NK-92 treated with Interleukin-12 subunit alpha and Interleukin-12 subunit beta, amount 100 ng/mL, for 24 hours (cell line): ENCODE data around the gene FAM107B.
"Not testable (repeated sequence)": the region's sequence is repeated elsewhere in the genome, so short reads cannot be mapped to it uniquely, and the experiment has no call there.

Experiments
- DNase-seq: peaks from one replicate; lab custom pipeline; 2025; lab: John Stamatoyannopoulos, UW

Gene FAM107B

DNA sequence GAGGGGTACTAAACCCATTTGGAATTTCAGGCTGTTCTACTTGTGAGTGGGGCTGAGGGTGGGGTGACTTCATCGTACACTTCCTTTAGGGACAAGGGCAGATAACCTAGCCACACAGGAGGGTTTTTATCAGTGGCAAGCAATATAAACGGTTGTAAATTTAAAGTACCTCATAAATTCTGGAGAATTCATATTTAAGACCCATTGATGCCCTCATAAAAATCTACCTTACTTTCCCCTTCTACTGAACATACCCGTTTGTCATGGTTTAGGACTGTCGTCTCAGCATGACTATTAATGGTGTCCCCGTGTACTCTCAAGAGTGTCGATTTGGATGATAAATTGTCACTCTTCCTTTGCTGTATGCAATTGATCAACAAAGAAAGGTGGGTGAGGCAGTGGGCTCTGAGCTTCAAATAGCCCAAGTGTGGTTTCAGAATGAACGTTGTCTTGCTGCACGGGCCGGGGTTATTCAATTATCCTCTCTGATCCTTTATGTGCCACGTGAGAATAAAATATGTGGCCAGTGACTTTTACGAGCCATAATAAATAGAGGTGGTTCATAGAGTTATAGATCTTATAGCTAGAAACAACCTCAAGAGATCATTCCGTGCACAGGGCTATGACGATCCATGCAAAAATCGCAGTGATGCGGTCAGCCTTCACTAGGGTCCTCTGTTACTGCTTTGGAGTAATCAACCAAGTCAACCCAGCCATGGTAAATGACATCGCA is 82.2 kb downstream of the FAM107B start:
- no peak for DNase-seq

- no peak for DNase-seq
These were observed 83.3 kb downstream of the FAM107B start for GRCh38 chr10:14691359-14691758.

DNA sequence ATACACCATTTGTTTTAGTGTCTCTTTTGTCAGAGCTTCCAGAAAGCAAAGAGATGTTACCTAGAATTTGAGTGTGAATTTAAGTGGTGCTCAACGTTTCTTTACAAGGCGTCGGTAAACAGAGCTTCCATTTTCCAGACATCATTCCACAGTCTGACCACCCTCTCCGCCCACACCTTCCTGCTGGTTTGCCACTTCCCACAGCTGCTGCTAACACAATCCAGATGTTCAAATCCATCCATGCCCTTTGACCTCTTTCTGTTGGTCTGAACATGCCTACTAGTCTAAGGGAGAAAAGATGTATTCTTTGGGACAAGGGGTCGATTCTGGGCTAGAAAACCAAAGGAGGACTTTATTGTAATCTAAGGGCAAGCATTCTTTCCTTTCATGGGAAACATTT is 86.1 kb downstream of the FAM107B start:
- DNase-seq: no peak

DNA sequence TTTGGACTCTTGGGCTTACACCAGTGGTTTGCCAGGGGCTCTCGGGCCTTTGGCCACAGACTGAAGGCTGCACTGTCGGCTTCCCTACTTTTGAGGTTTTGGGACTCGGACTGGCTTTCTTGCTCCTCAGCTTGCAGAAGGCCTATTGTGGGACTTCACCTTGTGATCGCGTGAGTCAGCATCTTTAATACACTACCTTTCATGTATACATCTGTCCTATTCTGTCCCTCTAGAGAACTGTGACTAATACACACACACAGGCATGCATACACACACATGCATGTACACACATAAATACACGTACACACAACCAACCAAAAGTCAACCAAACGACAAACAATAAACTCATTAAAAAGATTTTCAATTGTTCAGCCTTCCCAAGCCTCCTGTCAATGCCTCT is 86.5 kb downstream of the FAM107B start:
- not testable (repeated sequence) for DNase-seq

DNA sequence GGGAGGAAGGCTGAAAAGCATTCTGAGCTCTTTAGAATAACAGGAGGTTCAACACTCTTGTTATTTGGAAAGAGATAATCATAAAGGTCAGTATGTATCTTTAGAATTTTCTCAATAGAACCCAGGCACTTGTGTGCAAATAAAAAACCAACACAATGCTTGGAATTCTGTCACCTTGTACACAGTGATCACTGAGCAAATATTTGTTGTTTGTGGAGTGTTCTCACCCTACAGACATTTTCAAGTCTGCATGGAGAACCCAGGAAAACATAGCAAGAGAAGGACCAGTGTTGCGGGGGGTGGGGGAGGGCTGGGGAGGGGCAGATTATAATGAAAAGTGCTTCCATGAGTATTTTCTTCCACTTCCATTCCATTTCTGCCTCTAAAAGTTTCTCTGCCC is 87.4 kb downstream of the FAM107B start:
- no peak for DNase-seq

DNA sequence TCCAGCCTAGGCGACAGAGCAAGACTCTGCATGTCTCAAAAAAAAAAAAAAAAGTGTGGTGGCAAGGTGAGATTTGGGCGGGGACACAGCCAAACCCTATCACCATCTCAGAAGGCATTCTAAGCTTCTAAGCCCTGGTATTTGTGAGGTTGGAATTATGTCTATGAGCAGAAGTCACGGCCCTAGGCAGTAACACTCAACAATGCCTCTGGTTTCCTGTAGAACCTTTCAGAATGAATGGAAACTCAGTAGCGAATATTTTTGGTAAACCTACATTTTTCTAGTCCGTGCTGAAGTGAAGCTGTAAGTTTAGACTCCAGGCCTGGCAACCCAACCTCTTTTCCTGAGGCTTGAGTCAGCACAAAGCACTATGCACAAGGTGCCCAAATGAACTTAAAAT is 88.3 kb downstream of the FAM107B start:
- DNase-seq: no peak

GRCh38 chr10:14684354-14684753 is 90.3 kb downstream of the FAM107B start:
- DNase-seq: no peak

DNA sequence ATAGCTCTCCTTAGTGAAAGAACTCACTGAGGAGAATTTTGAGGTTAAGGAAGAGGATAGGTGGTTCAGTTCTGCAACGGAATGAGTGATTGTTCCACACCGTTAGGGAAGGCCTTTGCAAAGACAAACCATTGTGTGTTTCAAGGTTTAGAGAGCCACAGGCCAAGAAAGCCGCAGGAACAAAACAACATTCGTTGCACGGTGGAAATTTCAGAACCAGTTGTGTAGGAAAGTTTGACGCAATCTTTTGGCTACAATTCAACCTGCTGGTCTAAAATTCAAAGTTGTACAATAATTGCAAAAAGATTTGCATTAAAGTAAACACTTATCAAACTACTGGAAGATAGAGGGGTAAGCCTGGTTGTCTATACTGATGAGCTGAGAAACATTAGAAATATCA is 91.4 kb downstream of the FAM107B start:
- DNase-seq: no peak

DNA sequence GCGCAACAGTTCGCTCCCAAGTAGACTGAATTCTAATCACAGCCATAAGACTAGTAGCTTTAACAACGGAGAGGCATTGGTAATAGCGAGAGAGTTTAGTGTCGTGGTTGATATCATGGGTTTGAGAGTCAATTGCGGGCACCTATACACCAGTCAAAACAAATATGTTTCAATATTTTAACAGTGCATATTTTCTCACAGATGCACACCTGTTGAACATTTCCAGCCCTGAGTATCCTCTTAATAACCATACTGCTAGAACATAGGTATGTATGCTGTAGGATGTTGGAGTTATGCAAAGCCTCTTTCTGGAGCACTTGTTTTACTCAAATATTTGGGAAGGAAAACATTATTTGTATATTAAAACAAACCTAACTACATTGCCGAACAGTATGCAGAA is 92.9 kb downstream of the FAM107B start:
- no peak for DNase-seq

DNA sequence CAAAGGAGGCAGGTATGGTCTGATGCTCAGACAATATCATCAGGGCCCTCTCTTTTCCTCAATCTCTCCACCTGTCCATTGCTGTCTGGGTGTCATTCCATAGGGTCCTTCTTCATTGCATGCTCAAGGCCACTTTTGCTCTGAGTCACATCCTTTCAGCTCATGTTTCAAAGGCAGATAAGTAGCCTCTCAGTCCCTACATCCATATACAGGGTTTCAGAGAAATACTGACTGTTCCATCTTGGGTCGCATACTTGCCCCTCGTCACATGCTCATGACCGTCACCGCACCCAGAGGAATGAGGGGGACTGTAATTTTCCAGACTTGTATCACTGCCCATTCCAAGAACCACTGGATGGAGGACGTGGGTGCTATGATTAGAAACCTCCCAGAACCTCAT is 93.4 kb downstream of the FAM107B start:
- DNase-seq: no peak

DNA sequence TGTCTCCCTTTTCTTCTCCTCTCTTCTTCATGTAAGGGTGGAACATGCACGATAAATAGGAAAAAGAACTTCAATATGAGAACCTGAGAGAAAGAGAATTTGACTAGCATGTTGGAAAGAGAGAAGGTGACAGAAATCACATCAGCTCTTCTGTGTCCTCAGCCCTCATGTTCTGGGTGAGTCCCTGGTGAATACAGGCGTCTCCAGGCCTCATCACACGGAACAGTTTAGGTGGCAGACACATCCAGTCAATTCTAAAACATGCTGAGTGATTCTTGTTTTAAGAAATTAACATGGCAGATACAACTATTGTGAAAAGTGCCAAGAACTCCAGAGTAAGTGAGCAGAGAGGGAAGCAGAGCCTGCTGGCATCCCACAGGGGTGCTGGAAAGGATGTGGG is 96.1 kb downstream of the FAM107B start:
- no peak for DNase-seq

GRCh38 chr10:14676732-14677131 is 98.0 kb downstream of the FAM107B start:
- no peak for DNase-seq

GRCh38 chr10:14674376-14675050 is 100.2 kb downstream of the FAM107B start:
- no peak for DNase-seq

DNA sequence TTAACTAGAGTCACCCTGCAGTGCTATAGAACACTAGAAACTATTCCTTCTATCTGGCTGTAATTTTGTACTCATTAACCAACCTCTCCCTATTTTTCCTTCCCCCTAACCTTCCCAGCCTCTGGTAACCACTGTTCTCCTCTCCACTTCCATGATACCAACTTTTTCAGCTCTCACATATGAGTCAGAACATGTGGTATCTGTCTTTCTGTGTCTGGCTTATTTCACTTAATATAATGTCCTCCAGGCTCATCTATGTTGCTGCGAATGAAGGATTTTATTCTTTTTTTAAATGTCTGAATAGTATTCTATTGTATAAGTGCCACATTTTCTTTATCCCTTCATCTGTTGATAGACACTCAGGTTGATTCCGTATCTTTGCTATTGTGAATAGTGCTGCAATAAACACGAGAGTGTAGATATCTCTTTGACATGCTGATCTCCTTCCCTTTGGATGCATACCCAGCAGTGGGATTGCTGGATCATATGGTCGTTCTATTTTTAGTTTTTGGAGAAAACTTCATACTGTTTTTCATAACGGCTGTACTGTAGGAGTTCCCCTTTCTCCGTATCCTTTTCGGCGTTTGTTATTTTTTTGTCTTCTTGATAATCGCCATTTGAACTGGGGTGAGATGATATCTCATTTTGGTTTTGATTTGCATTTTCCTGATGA is 101.4 kb downstream of the FAM107B start:
- no peak for DNase-seq

DNA sequence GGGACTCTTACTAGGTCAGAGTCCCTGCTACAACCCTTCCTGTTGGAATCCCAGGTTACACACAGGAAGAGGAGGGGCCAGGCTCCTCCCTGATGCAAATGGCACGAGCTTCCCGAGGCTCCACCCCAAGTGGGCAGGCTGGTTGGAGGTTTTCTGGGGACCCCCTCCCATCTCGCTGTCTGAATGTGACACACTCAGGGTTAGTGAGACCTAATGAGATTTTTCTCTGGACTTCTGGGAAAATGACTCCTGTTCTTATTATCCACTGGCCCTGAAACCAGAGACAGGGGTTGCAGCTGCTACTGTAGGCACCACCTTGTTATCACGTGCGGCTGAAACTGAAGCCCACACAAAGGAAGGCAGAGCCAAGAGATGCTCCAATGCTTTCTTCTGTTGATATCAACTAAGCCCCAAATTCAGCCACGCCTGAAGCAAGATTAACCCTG is 103.3 kb downstream of the FAM107B start:
- DNase-seq: no peak

GRCh38 chr10:14670551-14671240 is 104.0 kb downstream of the FAM107B start:
- no peak for DNase-seq

DNA sequence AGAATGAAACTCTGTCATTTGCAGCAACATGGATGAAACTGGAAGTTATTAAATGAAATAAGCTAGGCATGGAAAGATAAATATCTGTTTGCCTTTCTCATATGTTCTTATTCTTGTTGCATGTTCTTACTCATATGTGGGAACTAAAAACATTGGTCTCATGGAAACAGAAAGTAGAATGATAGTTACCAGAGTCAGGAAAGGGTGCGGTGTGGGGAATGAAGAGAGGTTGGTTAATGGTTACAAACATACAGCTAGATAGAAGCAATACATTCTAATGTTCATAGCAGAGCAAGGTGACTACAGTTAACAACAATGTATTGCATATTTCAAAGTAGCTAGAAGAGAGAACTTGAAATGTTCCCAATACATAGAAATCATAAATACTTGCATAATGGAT is 105.1 kb downstream of the FAM107B start:
- no peak for DNase-seq

- DNase-seq: no peak
These were observed 106.9 kb downstream of the FAM107B start for GRCh38 chr10:14667781-14668180.

DNA sequence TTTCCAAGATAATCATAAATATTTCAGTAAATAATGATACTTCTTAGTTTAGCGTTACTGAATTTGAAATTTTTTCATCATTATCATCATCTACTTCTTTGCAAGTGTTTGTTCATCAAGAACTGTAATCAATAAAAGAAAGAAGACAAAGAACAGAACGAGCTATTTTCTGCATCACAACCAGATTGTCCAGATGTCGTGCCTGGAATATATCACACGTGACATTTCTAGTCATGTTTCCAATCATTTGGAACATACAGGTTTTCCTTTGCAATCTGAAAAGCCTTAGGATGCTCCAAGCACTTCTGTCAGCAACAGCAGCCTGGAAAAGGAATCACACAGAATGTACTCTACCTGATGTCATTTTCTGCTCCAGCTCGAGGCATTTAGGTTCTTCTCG is 107.4 kb downstream of the FAM107B start:
- DNase-seq: no peak

DNA sequence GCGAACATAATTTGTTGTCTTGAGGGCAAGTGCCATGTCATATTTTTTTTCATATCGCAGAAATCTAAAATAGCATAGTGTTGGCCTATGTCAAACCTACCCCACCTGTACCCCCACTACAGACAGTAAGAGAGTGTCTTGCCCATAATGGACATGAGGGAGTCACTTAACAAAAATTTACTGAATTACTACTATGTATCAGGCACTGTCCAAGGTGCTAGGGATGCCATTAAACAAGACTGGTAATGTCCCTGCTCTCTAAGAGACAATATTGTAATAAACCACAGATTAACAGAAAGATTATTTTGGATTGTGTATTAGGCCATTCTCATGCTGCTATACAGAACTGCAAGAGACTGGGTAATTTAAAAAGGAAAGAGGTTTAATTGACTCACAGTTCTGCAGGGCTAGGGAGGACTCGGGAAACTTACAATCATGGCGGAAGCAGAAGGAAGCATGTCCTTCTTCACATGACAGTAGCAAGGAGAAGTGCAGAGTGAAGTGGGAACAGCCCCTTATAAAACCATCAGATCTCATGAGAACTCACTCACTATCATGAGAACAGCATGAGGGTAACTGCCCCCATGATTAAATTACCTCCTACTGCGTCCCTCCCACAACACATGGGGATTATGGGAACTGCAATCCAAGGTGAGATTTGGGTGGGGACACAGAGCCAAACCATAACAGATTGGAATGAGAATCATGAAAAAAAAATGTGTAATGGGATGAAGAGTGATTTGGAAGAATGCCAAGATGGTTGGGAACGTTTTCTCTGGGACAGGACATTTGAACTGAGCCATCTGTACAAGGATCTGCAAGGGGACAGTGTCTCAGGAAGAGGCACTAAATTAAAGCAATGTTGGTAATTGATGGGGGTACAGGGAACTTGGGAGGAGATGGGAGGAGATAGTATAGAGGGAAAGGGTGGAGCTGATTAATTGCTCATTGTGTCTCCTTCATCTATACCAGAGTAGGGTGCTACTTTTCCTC is 108.5 kb downstream of the FAM107B start:
- DNase-seq: no peak

DNA sequence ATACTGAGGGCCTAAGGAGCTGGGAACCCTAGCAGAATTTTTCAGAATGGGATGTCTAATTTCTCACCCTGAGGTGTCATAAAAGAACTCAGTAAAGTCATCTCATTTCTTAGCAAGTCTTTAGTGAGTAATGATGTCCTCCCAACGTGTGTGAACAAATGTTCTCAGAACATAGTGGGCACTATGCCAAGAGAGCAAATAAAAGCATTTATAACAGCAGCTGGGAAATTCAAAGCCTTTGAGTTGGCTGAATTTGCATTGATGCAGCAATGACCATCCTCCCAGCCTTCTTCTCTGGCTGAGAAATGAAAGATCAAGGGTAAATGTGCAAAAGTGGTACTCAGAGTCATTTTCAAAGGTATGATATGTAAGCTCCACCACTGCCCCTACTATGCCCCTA is 109.4 kb downstream of the FAM107B start:
- DNase-seq: no peak
